ENCODE data around the gene KCNMB1. TPM values are rescaled to one million over a fixed set of nuclear protein-coding genes. Genes with fewer than 3 reads are reported as not detected.

KCNMB1 gene
- total and polyA plus RNA-seq, 4 donors, result 0.30 to 2.7 (median 1.2) TPM

DNA sequence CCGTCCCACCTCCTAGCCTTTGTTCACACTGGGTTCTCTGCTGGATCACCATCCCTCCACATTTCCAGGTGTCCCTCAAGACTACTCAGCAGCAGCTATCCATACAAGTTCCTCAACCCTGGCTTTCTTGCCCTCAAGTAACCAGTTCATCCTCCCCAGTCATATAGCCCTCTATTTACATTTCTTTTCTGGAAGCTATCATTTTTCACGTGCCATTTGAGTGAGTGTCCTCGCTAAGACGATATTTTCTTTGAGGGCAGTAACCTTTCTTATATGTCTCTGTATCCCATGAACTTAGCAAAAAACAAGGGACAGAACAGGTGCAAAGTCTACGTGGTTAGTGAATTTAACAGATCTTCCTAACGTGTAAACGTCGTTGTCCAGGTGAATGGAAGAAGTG lies 29.6 kb upstream of the KCNMB1 start:
- Histone ChIP-seq H3K27ac (ENCODE audit: low read depth, low read length) (no peak overlapping the region), H3K4me3 (ENCODE audit: low read depth, low read length) (no peak overlapping the region), H3K27me3 (ENCODE audit: control insufficient read depth, insufficient read depth, low read length) (no peaks in the 10 kb centered on the region), H3K9me3 (ENCODE audit: control insufficient read depth, insufficient read depth, low read length) (no peaks in the 10 kb centered on the region), H3K4me1 (ENCODE audit: control insufficient read depth, insufficient read depth, low read length) (peaks cover 14% of the 10 kb centered on the region), H3K36me3 (ENCODE audit: control insufficient read depth, insufficient read depth, low read length) (no peaks in the 10 kb centered on the region)
- WGBS (ENCODE audit: insufficient coverage), result 98% methylated on average over 6 of the region's 8 CpGs
- DNase-seq (ENCODE audit: low read depth in 4 of 6, low spot score in 6 of 6), result no peak

DNA sequence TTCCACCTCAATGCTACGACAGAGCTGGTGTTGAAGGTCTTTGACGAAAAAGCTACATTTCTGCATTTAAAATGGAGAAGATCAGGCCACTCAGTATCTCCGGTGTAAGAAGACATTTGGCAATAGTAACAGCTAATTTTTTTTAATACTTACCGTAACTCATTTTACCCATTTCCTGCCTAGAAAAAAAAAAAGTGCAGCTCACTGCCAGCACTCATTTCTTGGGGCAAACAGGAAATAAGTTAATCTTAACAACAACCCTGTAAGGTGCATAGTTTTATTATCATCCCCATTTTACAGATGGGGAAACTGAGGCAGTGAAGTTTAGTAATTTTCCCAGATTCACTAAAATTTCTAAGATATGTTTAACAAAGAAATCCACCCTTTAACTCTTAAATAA lies 27.4 kb upstream of the KCNMB1 start:
- no CpG with 5 or more reads among the region's 4 CpGs for WGBS (ENCODE audit: insufficient coverage)
- peaks cover 11% of the 10 kb centered on the region for H3K4me1 ChIP-seq (ENCODE audit: control insufficient read depth, insufficient read depth, low read length)
- no peak overlapping the region for H3K4me3 ChIP-seq (ENCODE audit: low read depth, low read length)

DNA sequence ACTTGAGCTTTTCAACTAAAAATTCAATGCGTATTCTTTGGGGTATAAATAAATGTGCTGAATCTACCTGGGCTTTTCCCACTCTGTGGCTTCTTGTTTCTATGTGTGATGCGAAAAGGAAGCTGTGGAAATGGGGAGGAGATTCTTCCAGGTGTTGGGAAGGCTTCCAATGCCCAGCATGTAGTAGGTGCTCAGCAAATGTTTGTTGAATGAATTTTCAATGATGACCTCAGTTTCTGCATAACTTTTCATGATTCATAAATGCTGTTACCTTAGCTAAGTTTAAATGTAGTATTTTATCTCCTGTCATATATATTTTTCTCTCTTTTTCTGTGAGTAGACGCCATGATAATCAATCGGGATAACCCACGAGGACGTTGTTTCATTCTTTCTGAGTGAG lies 25.6 kb upstream of the KCNMB1 start:
- DNase-seq (ENCODE audit: low read depth in 4 of 6, low spot score in 6 of 6), result no peak
- Histone ChIP-seq H3K9me3 (ENCODE audit: control insufficient read depth, insufficient read depth, low read length) (no peaks in the 10 kb centered on the region), H3K4me1 (ENCODE audit: control insufficient read depth, insufficient read depth, low read length) (peaks cover 8% of the 10 kb centered on the region), H3K27ac (ENCODE audit: low read depth, low read length) (no peak overlapping the region), H3K27me3 (ENCODE audit: control insufficient read depth, insufficient read depth, low read length) (no peaks in the 10 kb centered on the region), H3K4me3 (ENCODE audit: low read depth, low read length) (no peak overlapping the region), H3K36me3 (ENCODE audit: control insufficient read depth, insufficient read depth, low read length) (no peaks in the 10 kb centered on the region)
- WGBS (ENCODE audit: insufficient coverage), result 100% methylated on average over 1 of the region's 6 CpGs

More for the DNA sequence above, 27.4 kb upstream of the KCNMB1 start:
- no peaks in the 10 kb centered on the region for H3K9me3 ChIP-seq (ENCODE audit: control insufficient read depth, insufficient read depth, low read length)
- H3K36me3 ChIP-seq (ENCODE audit: control insufficient read depth, insufficient read depth, low read length), result no peaks in the 10 kb centered on the region
- H3K27me3 ChIP-seq (ENCODE audit: control insufficient read depth, insufficient read depth, low read length), result no peaks in the 10 kb centered on the region
- no peak for DNase-seq (ENCODE audit: low read depth in 4 of 6, low spot score in 6 of 6)
- no peak overlapping the region for H3K27ac ChIP-seq (ENCODE audit: low read depth, low read length)

DNA sequence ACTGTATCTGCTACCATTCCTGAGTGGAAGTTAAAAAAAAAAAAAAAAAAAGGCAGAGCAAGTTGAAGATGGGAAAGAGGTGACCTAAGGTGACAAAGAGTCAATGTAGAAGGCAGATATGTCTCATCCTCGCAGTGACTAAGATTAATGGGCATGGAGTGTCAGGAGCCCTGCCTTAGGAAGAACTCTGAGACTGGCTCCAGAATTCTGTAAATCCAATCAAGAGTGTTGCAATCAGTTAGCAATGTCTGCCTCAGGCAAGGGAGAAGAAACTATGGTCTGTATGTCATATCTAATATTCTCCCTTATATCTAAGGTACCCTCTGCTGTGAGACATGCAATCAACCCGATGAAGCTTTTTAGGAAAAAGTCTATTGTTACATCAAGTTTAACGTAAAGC lies 24.7 kb upstream of the KCNMB1 start:
- H3K27ac ChIP-seq (ENCODE audit: low read depth, low read length), result no peak overlapping the region
- H3K9me3 ChIP-seq (ENCODE audit: control insufficient read depth, insufficient read depth, low read length), result no peaks in the 10 kb centered on the region
- H3K27me3 ChIP-seq (ENCODE audit: control insufficient read depth, insufficient read depth, low read length), result no peaks in the 10 kb centered on the region
- no peak overlapping the region for H3K4me3 ChIP-seq (ENCODE audit: low read depth, low read length)
- peaks cover 14% of the 10 kb centered on the region for H3K4me1 ChIP-seq (ENCODE audit: control insufficient read depth, insufficient read depth, low read length)
- WGBS (ENCODE audit: insufficient coverage), result 100% methylated on average over 2 of the region's 3 CpGs
- H3K36me3 ChIP-seq (ENCODE audit: control insufficient read depth, insufficient read depth, low read length), result no peaks in the 10 kb centered on the region
- DNase-seq (ENCODE audit: low read depth in 4 of 6, low spot score in 6 of 6), result no peak

DNA sequence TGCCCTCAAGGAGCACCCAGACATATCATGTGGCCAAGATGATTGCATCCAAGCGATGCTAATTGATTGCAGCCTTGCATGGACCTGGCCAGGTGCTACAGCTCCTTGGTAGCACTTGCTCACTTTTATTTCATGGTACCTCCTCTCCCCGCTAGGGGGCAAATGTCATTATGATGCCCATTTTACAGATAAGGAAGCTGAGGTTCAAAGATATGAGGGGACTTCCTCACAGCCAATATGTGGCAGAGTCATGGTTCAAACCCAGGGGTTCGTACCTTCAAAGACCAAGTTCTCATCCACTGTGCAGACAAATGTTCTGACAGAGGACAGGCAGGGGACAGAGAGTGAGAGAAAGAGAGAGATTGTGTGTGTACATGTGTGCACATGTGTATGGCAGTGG lies 21.9 kb upstream of the KCNMB1 start:
- Histone ChIP-seq H3K27me3 (ENCODE audit: control insufficient read depth, insufficient read depth, low read length) (no peaks in the 10 kb centered on the region), H3K36me3 (ENCODE audit: control insufficient read depth, insufficient read depth, low read length) (no peaks in the 10 kb centered on the region), H3K9me3 (ENCODE audit: control insufficient read depth, insufficient read depth, low read length) (no peaks in the 10 kb centered on the region), H3K4me3 (ENCODE audit: low read depth, low read length) (no peak overlapping the region), H3K4me1 (ENCODE audit: control insufficient read depth, insufficient read depth, low read length) (peaks cover 17% of the 10 kb centered on the region), H3K27ac (ENCODE audit: low read depth, low read length) (no peak overlapping the region)
- DNase-seq (ENCODE audit: low read depth in 4 of 6, low spot score in 6 of 6), result no peak
- 100% methylated on average over 1 of the region's 3 CpGs for WGBS (ENCODE audit: insufficient coverage)

DNA sequence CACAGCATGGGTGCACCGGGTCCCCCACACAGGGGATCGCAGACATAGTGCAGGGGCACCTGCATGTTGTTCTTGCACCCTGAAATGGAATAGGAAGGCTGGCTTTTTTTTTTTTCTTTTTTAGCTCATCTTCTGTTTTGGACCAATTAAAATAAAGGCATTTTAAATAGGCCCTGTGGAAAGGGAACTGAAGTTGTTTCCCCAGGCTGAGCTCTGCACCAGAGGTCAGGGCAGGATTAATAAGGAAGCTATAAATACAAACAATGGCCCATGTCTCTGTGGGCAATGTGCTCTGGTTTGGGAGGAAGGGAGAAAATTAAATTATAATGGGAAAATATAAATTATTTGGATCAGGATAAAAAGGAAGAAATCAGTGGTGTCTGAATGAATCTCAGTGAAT lies 21.2 kb upstream of the KCNMB1 start:
- H3K4me1 ChIP-seq (ENCODE audit: control insufficient read depth, insufficient read depth, low read length), result peaks cover 17% of the 10 kb centered on the region
- WGBS (ENCODE audit: insufficient coverage), result 100% methylated on average over 1 of the region's 2 CpGs
- H3K36me3 ChIP-seq (ENCODE audit: control insufficient read depth, insufficient read depth, low read length), result no peaks in the 10 kb centered on the region
- H3K9me3 ChIP-seq (ENCODE audit: control insufficient read depth, insufficient read depth, low read length), result no peaks in the 10 kb centered on the region
- H3K27ac ChIP-seq (ENCODE audit: low read depth, low read length), result no peak overlapping the region
- no peaks in the 10 kb centered on the region for H3K27me3 ChIP-seq (ENCODE audit: control insufficient read depth, insufficient read depth, low read length)
- no peak overlapping the region for H3K4me3 ChIP-seq (ENCODE audit: low read depth, low read length)
- DNase-seq (ENCODE audit: low read depth in 4 of 6, low spot score in 6 of 6), result no peak

DNA sequence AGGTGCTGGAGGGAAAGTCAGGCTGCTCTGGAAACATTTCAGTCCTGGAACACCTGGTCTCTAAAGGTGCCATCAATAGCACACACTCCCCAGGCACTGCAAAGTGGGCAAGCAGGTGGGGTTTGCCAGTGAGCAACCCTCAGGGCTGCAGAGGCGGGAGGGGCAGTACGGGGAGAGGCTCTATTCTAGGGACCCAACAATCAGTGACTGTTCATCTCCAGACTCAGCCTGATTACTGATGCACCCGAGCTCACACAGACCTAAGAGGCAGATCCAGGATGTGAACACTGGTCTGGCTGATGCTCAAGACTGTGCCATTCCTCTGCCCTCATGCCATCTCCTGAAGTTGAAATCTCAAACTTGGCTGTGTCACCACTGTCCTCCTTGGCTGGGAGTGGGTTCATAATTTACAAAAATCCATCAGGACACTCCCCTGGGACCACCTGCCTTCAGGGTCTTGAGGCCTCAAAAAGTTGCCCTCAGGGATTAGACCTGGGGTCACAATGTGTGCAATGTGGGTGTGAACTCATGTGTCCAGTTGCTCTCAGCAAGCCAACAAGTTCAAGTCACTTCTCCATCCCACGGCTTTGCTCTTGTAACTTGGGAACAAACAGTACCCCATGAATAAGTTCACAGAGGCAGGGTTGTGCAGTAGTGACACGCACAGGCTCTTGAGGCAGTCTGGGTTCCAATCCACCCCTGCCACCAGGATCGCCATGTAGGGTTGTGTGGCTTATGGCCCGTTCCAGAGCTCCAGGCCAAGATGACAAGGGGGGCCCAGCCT lies 19.9 kb upstream of the KCNMB1 start:
- Histone ChIP-seq H3K27ac (ENCODE audit: low read depth, low read length) (peak overlapping the region; percentile 50), H3K4me3 (ENCODE audit: low read depth, low read length) (no peak overlapping the region), H3K9me3 (ENCODE audit: control insufficient read depth, insufficient read depth, low read length) (no peaks in the 10 kb centered on the region), H3K36me3 (ENCODE audit: control insufficient read depth, insufficient read depth, low read length) (no peaks in the 10 kb centered on the region), H3K27me3 (ENCODE audit: control insufficient read depth, insufficient read depth, low read length) (no peaks in the 10 kb centered on the region), H3K4me1 (ENCODE audit: control insufficient read depth, insufficient read depth, low read length) (peaks cover 17% of the 10 kb centered on the region)
- WGBS (ENCODE audit: insufficient coverage), result 94% methylated on average over 4 of the region's 7 CpGs
- peak in 2 of 6 donors; percentile 42 to 62 for DNase-seq (ENCODE audit: low read depth in 4 of 6, low spot score in 6 of 6)

DNA sequence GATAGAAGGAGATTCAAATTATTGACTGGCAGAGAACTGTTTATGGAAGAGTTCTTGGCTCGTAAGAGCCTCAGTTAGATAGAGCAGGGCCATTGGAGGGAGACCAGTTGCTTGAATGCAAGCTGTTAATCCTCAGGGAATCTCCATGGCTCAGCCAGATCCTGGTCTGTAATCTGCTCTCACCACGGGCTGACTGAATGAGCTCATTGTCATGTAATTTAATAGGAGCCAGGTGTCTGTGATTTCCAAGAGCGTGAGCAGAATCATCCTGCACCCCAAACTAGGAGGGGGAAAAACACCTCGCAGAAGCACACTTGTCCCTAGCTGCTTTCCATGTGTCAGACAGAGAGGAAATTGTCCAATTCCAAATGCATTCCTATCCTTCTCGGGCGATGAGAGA lies 19.1 kb upstream of the KCNMB1 start:
- no peaks in the 10 kb centered on the region for H3K27me3 ChIP-seq (ENCODE audit: control insufficient read depth, insufficient read depth, low read length)
- no peaks in the 10 kb centered on the region for H3K9me3 ChIP-seq (ENCODE audit: control insufficient read depth, insufficient read depth, low read length)
- DNase-seq (ENCODE audit: low read depth in 4 of 6, low spot score in 6 of 6), result peak in 3 of 6 donors; percentile 40 to 85 (median 76)
- 10% methylated on average over 3 of the region's 6 CpGs for WGBS (ENCODE audit: insufficient coverage)
- peaks cover 17% of the 10 kb centered on the region for H3K4me1 ChIP-seq (ENCODE audit: control insufficient read depth, insufficient read depth, low read length)
- no peak overlapping the region for H3K4me3 ChIP-seq (ENCODE audit: low read depth, low read length)
- H3K36me3 ChIP-seq (ENCODE audit: control insufficient read depth, insufficient read depth, low read length), result no peaks in the 10 kb centered on the region
- H3K27ac ChIP-seq (ENCODE audit: low read depth, low read length), result peak overlapping the region; percentile 50

DNA sequence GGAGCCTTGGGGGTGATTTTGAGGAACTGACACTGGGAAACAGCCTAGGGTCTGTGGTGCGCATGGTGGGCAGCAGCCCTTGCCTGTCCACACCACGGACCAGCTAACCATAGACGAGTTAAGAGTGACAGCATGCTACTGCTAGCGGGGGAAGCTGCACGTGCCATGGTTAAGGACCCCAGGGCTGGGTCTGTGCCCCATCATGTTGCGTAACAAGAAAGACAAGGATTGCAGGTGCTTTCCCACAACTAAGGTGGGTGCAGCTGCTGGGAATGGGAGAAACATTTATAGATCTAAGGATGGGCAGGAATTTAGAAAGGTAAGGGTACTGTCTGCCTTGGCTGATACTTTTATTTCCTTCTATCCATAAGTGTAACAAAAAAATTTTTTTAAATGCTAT lies 17.9 kb upstream of the KCNMB1 start:
- 96% methylated on average over 6 of the region's 6 CpGs for WGBS (ENCODE audit: insufficient coverage)
- no peaks in the 10 kb centered on the region for H3K9me3 ChIP-seq (ENCODE audit: control insufficient read depth, insufficient read depth, low read length)
- no peak for DNase-seq (ENCODE audit: low read depth in 4 of 6, low spot score in 6 of 6)
- H3K36me3 ChIP-seq (ENCODE audit: control insufficient read depth, insufficient read depth, low read length), result no peaks in the 10 kb centered on the region
- no peak overlapping the region for H3K27ac ChIP-seq (ENCODE audit: low read depth, low read length)
- H3K4me1 ChIP-seq (ENCODE audit: control insufficient read depth, insufficient read depth, low read length), result peaks cover 17% of the 10 kb centered on the region
- H3K27me3 ChIP-seq (ENCODE audit: control insufficient read depth, insufficient read depth, low read length), result no peaks in the 10 kb centered on the region
- no peak overlapping the region for H3K4me3 ChIP-seq (ENCODE audit: low read depth, low read length)

DNA sequence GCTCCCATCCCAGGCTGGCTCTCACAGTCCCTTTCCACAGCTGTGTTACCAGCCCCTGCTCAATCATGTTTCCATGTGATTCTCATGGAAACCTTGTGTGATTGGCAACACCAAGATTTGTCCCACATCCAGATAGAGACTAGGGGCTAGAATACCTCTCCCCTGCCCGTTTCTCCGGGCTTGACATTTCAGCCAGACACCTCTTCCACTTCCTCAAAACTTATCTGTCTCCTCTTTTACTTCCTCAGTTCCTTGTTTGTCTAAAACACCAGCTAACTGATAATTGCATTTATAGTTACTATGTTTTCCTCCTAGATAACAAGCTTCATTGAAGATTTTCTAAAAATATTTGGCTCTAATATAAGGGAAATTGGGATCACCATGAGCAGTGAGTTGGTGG lies 16.6 kb upstream of the KCNMB1 start:
- no peaks in the 10 kb centered on the region for H3K36me3 ChIP-seq (ENCODE audit: control insufficient read depth, insufficient read depth, low read length)
- peaks cover 17% of the 10 kb centered on the region for H3K4me1 ChIP-seq (ENCODE audit: control insufficient read depth, insufficient read depth, low read length)
- 71% methylated on average over 2 of the region's 2 CpGs for WGBS (ENCODE audit: insufficient coverage)
- H3K9me3 ChIP-seq (ENCODE audit: control insufficient read depth, insufficient read depth, low read length), result no peaks in the 10 kb centered on the region
- H3K27me3 ChIP-seq (ENCODE audit: control insufficient read depth, insufficient read depth, low read length), result no peaks in the 10 kb centered on the region
- no peak overlapping the region for H3K4me3 ChIP-seq (ENCODE audit: low read depth, low read length)
- DNase-seq (ENCODE audit: low read depth in 4 of 6, low spot score in 6 of 6), result peak in 1 of 6 donors; percentile 39
- H3K27ac ChIP-seq (ENCODE audit: low read depth, low read length), result no peak overlapping the region

Data from spinal cord (tissue), 10 donors.